ENCODE results near the gene UST.

The UST gene

GRCh38 chr6:149049230-149049629 is 302.4 kb downstream of the UST start:
- DNase-seq = no peak

- DNase-seq = no peak
Observed at GRCh38 chr6:149050160-149050559, 303.3 kb downstream of the UST start.

GRCh38 chr6:149052350-149053106 is 305.7 kb downstream of the UST start:
- no peak for DNase-seq

GRCh38 chr6:149053848-149054558 is 307.2 kb downstream of the UST start:
- no peak for DNase-seq

GRCh38 chr6:149054559-149055194 is 307.8 kb downstream of the UST start:
- no peak for DNase-seq

- no peak for DNase-seq
Observed at GRCh38 chr6:149055195-149055899, 308.5 kb downstream of the UST start.

GRCh38 chr6:149056777-149057463 is 310.1 kb downstream of the UST start:
- DNase-seq = no peak

- no peak for DNase-seq
Observed at GRCh38 chr6:149057464-149057840, 310.6 kb downstream of the UST start.

GRCh38 chr6:149059557-149059956 is 312.7 kb downstream of the UST start:
- DNase-seq = peak in 1 of 2 experiments; percentile 21

GRCh38 chr6:149060300-149060984 is 313.6 kb downstream of the UST start:
- peak; percentile 29 to 30 for DNase-seq

- DNase-seq = no peak
Observed at GRCh38 chr6:149060985-149061760, 314.3 kb downstream of the UST start.

GRCh38 chr6:149061930-149062329 is 315.1 kb downstream of the UST start:
- DNase-seq = no peak

GRCh38 chr6:149062653-149063348 is 316.0 kb downstream of the UST start:
- no peak for DNase-seq

- DNase-seq = no peak
Observed at GRCh38 chr6:149063468-149063867, 316.6 kb downstream of the UST start.

GRCh38 chr6:149064001-149064659 is 317.3 kb downstream of the UST start:
- no peak for DNase-seq

- DNase-seq = no peak
Observed at GRCh38 chr6:149064660-149065015, 317.8 kb downstream of the UST start.

- DNase-seq = no peak
Observed at GRCh38 chr6:149065121-149065520, 318.3 kb downstream of the UST start.

GRCh38 chr6:149065658-149066556 is 319.1 kb downstream of the UST start:
- no peak for DNase-seq

- DNase-seq = no peak
Observed at GRCh38 chr6:149071997-149072396, 325.2 kb downstream of the UST start.
